GM12874 (cell line): Measurements from ENCODE around the gene INHA.

Source experiments
- TF ChIP-seq, protein P1 (sequence below): IDR thresholded peaks from 2 replicates; pipeline ENCODE4 v1.5.1; 2011; ENCODE audit warnings: low read depth, mild to moderate bottlenecking, control low read depth, low read length, moderate library complexity; ENCODE audit not compliant: insufficient read depth

Gene INHA

DNA sequence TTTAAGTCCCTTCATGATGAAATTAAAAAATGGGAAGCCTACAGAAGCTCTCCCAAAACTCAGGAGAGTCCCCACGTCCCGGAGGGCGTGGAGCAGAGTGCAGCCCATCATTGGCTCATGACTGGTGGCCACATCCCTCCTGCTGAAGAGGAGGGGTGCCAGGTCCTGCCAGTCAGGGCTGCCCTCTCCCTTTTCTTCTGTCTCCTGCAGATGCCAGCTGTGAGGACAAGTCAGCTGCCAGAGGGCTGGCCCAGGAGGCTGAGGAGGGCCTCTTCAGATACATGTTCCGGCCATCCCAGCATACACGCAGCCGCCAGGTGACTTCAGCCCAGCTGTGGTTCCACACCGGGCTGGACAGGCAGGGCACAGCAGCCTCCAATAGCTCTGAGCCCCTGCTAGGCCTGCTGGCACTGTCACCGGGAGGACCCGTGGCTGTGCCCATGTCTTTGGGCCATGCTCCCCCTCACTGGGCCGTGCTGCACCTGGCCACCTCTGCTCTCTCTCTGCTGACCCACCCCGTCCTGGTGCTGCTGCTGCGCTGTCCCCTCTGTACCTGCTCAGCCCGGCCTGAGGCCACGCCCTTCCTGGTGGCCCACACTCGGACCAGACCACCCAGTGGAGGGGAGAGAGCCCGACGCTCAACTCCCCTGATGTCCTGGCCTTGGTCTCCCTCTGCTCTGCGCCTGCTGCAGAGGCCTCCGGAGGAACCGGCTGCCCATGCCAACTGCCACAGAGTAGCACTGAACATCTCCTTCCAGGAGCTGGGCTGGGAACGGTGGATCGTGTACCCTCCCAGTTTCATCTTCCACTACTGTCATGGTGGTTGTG, 2.6 kb downstream of the INHA start:
- TF ChIP-seq, protein P1, sequence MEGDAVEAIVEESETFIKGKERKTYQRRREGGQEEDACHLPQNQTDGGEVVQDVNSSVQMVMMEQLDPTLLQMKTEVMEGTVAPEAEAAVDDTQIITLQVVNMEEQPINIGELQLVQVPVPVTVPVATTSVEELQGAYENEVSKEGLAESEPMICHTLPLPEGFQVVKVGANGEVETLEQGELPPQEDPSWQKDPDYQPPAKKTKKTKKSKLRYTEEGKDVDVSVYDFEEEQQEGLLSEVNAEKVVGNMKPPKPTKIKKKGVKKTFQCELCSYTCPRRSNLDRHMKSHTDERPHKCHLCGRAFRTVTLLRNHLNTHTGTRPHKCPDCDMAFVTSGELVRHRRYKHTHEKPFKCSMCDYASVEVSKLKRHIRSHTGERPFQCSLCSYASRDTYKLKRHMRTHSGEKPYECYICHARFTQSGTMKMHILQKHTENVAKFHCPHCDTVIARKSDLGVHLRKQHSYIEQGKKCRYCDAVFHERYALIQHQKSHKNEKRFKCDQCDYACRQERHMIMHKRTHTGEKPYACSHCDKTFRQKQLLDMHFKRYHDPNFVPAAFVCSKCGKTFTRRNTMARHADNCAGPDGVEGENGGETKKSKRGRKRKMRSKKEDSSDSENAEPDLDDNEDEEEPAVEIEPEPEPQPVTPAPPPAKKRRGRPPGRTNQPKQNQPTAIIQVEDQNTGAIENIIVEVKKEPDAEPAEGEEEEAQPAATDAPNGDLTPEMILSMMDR, result no peak

DNA sequence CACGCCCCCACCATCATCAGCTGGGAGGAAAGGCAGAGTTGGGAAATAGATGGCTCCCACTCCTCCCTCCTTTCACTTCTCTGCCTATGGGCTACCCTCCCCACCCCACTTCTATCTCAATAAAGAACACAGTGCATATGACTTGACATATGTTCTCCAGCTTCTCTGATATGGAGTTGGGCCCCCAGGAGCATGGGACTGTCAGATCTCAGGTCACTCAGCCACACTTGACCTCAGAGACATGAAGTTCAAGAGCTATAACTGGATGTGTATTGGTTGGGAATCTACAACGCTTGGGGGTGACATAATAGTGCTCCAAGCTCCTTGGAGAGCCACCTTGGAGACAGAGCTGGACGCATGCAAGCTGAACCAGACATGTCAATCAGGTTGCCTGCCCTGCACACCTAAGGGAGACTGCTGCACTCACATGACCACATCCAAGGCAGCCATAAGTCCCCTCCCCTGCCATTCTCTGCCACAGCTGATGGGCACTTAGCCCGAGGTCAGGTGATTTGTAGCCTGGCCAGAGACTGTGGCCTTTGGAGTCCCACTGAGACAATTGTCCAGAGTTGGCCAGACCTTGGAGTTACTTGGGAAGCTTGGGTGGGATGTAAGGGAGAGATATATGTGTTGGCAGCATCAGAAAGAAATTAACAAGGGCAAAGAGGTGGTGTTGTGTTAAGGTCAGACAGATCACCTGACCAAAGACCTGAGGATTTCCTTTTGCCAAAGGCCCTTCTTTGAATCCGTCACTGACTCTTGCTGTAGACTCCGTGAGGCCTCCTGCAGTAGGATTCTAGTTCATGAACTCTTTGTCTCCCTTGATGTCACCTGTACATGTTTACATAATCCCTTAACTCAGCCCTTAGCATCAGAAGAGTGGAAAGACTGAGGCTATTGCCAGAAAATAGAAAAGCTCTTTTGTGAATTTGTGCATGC, 3.7 kb downstream of the INHA start:
- TF ChIP-seq, protein P1, result no peak

GRCh38 chr2:219576505-219577388, 4.6 kb downstream of the INHA start:
- TF ChIP-seq, protein P1, result no peak

- TF ChIP-seq, protein P1, result no peak
Measured at GRCh38 chr2:219578811-219579613, 6.9 kb downstream of the INHA start.

- TF ChIP-seq, protein P1, result no peak
Measured at GRCh38 chr2:219581346-219581745, 9.2 kb downstream of the INHA start.

DNA sequence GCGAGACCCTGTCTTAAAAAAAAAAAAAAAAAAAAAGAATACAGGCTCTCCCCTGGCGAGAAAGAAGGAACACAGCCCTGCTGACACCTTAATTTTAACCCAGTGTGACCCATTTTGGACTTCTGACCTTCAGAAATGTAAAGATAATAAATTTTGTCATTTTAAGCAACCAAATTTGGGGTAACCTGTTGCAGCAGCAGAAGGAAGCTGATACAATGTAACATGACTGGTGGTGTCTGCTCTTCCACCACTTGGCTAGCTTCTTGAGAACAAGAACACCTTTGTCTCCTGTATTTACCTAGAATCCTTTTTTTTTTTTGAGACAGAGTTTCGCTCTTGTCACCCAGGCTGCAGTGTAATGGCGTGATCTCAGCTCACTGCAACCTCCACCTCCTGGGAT, 19.0 kb downstream of the INHA start:
- TF ChIP-seq, protein P1, result no peak
